KOPT-K1 (cell line): ENCODE data around the gene MYL12B.
"Not testable (repeated sequence)": the region's sequence is repeated elsewhere in the genome, so short reads cannot be mapped to it uniquely, and the experiment has no call there.

Experiments used
- H3K27ac ChIP-seq: fragments of 200-600 bp; sonication (generic); 2 replicates; pipeline ENCODE4 v1.5.1; 2016; ENCODE audit warnings: antibody characterized with exemption, mild to moderate bottlenecking, low read depth, low read length; ENCODE audit not compliant: poor library complexity, severe bottlenecking
- H3K36me3 ChIP-seq: fragments of 200-600 bp; sonication (generic); 2 replicates; pipeline ENCODE4 v1.5.1; 2017; ENCODE audit warnings: antibody characterized with exemption, mild to moderate bottlenecking, low read length, moderate library complexity; ENCODE audit not compliant: insufficient read depth
- H3K9me3 ChIP-seq: fragments of 200-600 bp; sonication (generic); 2 replicates; pipeline ENCODE4 v1.5.1; 2017; ENCODE audit warnings: antibody characterized with exemption, low read length, mild to moderate bottlenecking; ENCODE audit not compliant: insufficient read depth, poor library complexity, severe bottlenecking

MYL12B gene

DNA sequence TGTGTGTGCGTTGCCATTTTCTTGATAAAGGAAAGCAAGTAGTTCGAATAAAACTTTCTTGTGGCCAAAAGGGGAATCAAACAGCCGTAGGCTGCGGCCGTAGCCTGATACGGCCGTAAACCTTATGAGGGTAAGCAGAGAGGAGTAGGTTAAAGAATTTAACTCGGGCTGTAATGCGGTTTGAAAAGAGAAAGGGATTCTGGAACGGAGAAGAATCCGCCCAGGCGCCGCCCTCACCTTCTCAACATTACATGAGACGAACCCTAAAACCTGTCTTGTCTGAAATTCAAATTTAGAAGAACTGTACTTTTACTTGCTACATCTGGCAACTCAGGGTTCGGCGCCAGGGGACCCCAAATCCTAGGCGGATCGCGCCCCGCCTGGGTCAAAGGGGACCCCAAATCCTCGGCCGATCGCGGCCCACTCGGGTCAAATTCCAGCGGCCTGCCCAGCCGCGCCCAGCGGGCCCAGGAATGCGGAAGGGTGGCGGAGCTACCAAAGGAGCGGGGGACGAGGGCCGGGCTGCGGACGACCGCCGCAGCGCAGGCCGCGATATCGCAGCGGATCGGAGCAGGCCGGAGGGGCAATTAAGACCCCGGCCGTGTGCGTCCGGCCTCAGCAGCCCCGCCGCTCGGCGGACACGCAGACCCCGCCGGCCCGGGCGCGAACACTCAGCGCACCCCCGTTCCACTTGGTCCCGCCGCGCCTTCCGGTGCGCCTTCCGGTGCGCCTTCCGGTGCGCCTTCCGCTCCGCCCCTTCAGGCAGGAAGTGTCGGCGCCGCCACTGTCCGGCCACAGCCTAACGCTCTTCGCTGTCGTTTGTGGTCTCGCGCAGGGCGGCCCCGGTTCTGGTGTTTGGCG is at the start of gene MYL12B:
Gene MYL12B (plus strand): TSS at position 761 of the 861 bp plus-strand sequence. CDS start 10,766 bp downstream, outside the sequence.
- H3K36me3 ChIP-seq = peaks cover 21% of the 10 kb centered on the region
- peak within 1 kb of the TSS; percentile 86 for H3K27ac ChIP-seq
- H3K9me3 ChIP-seq = no peaks in the 10 kb centered on the region

DNA sequence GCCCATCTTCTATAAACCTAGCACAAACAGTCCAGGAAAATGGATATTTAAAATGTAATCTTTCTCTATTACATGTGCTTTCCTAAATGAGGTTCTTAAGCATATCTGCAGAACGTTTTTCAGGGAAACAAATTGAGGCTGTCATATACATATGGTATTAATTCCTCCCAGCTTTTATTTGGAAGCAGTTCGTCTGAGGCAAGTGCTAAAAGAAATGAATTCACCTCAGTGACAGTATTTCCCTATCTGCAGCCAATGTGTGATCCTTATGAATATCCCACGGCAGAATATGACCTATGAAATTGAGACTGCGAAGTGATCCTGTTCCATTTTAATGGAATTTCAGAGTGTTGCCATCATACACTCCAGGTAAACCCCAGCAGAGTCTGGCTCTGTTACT is 49.3 kb upstream of the MYL12B start:
- no peaks in the 10 kb centered on the region for H3K9me3 ChIP-seq
- H3K36me3 ChIP-seq = no peaks in the 10 kb centered on the region
- peak overlapping the region; percentile 54 for H3K27ac ChIP-seq

DNA sequence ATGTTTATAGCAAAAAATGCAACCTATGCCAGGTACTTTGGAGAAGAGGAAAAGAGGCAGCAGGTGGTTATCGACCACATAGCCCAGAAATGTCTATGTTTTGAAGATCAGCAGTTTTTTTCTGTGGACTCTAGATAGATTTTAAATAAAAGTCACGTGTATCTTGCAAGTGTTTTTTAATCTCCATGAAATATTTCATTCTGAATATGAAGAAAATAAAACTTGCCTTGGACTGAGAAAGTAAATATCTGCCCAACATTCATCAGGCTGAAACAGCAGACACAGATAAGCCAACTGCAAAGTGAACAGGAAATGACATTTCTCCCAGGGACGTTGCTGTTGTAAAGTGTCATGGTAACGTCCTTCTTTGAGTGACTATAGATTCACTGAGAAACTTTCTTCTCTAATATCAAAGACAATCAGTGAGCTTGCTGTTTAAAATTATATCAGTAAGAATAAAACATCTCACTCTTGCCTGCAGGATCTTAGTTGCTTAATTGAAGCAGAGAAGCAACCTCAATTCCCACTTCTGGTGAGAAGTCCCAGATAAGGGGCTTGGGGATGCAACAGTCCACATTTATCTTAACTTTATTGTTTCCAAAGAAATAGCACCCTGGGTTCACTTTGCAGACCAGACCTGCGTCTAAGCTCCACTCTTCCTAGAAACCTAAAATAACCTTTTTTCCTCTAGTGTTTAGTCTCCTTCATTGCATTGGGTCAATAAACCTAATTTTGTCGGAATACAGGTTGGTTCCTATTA is 48.5 kb upstream of the MYL12B start:
- Histone ChIP-seq H3K36me3 (no peaks in the 10 kb centered on the region), H3K9me3 (no peaks in the 10 kb centered on the region), H3K27ac (peak overlapping the region; percentile 54)

DNA sequence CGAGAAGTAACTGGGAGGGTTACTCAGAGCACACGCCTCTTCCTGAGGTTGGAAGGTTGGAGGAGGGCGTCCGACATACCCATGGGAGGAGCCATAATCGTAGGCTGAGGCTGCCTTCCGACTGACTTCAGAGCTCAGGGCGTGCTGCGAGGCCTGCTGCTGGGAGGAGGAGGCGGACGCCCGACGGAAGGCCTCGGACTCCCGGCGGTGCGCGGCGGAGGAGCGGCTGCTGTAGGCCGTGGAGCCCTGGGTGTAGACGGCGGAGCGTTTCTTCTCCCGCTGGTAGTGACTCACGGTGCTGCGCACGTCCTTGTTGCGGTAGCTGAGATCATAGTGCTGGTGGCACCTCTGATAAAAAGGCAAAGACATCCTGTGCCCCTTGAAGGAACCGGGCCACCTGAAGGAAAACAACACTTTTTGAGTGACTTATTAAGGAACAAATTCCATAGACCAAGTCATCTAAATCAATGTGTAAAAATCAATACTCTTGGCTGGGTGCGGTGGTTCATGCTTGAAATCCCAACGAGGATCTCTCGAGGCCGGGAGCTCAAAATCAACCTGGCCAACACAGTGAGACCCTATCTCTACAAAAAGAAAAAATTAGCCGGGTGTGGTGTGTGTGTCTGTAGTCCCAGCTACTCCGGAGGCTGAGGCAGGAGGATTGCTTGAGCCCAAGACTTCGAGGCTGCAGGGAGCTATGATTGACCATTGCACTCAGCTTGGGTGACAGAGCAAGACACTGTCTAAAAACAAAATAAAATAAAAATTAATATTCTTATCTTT is 46.9 kb upstream of the MYL12B start:
- no peak overlapping the region for H3K27ac ChIP-seq
- no peaks in the 10 kb centered on the region for H3K36me3 ChIP-seq
- H3K9me3 ChIP-seq = no peaks in the 10 kb centered on the region

DNA sequence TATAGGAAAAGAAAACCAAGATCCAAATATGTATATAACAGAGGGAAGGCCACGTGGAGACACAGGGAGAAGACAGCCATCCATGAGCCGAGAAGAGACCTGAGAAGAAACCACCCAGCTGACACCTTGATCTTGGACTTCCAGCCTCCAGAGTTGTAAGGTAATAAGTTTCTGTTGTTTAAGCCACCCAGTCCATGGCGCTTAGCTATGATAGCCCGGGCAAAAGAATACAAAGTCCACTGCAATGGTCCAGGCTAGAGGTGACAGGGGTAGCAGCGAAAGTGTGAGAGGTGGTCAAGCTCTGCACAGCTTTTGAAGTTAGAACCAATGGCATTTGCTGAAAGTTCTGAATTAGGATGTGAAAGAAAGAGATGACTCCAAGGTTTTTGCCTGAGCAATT is 44.9 kb upstream of the MYL12B start:
- H3K36me3 ChIP-seq = no peaks in the 10 kb centered on the region
- H3K27ac ChIP-seq = no peak overlapping the region
- H3K9me3 ChIP-seq = no peaks in the 10 kb centered on the region

DNA sequence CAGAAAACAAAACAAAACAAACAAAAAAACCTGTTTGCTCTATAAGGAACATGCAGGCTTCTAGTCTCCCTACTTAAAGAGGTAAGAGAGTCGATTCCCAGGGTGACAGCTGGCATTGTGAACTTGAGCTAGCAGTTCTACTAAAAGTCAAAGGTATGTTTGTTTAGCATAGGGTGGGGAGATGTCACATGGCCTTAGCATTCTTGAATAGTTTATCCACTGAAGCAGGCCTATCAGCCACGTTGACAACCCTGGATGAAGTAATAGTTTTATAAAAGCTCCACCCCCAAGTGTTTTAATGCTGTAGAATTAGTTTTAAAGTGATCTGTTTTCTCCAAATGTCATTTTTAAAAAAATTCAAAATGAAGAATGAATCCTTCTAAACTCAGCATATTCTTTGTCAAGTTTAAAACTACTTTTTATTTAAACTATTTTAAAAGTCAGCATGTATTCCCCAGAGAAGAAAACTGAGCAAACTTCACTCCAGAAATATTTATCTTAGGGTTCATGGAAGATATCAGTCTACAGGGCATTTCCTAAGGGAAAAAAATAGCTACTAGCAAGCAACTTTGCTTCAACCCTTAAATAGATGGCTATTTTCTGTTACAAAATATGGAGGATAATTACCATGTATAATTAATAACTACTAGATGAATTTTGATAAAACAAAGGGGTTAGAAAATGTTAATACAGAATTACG is 43.8 kb upstream of the MYL12B start:
- Histone ChIP-seq H3K36me3 (no peaks in the 10 kb centered on the region), H3K27ac (no peak overlapping the region), H3K9me3 (no peaks in the 10 kb centered on the region)

DNA sequence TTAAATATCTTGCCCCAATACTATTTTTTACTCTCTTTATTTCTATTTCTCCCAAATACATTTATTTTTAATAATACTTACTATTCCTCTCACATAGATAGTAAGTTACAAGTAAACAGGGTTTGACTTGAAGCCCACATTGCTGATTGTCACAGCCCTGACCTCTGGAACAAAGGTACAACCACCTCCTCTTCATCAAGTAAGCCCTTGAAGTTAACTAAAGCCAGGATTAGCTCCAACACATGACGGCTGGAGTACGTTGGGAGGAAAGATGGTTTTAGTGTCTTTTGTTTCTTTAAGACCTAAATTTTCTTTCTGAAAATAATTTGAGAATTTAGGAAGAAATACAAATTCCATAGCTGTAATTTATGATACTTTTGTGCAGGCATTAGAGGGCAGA is 43.1 kb upstream of the MYL12B start:
- no peaks in the 10 kb centered on the region for H3K9me3 ChIP-seq
- no peak overlapping the region for H3K27ac ChIP-seq

DNA sequence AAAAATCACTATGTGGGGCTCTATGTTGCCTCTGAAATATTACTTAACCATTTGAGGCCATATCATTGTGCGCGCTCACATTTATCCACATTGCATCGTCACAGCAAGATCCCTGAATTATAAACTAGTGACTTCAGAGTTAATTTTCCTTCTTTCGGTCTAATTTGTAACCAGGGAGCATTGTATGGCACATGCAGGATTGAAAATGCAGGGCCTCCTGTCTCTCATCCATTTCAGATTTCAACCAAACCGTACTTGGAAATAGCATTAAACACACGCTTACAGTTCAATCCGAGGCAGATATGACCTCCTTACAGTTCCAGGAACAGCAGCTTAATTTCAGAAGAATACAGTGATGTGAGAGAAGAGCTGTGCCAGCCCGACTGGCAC is 42.7 kb upstream of the MYL12B start:
- Histone ChIP-seq H3K27ac (no peak overlapping the region), H3K36me3 (no peaks in the 10 kb centered on the region), H3K9me3 (no peaks in the 10 kb centered on the region)

More for the DNA sequence above, 43.1 kb upstream of the MYL12B start:
- no peaks in the 10 kb centered on the region for H3K36me3 ChIP-seq

DNA sequence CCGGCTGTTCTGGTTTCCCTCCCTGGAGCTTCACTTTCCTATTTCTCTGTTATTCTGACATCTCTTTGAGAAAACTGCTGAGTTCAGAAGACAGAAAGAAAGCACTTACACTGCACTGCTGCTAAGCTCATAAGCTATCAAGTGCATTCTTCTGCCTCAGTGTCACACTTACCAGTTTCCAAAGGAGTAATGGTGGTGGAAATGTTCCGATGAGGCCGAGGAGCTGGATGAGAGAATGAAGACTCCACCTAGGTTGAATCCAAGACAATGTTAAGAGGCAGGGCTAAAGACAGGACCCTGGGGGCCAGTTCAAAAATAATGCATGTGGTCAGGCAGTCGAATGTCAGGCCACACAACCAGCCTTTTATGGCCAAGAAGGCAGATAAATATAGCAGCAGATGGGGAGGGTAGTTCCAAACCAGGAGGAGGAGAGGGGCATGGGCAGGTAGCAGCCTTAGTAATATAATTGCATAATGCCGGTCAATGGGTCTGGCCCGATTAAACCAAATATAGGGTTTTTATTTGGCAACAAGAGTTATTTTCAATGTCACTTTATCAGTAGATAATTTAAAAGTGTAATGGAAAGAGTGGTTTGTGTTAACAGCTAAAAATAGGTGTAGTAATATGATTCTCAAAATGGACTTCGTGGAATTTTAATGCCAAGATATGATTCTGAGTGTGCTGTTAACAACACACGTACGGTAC is 42.1 kb upstream of the MYL12B start, which contains the start of gene MYOM1:
Gene MYOM1 (minus strand): TSS at position 338 of the 705 bp plus-strand sequence. CDS start 4,745 bp downstream, outside the sequence.
- Histone ChIP-seq H3K27ac (no peak within 1 kb of the TSS), H3K9me3 (no peaks in the 10 kb centered on the region), H3K36me3 (no peaks in the 10 kb centered on the region)

DNA sequence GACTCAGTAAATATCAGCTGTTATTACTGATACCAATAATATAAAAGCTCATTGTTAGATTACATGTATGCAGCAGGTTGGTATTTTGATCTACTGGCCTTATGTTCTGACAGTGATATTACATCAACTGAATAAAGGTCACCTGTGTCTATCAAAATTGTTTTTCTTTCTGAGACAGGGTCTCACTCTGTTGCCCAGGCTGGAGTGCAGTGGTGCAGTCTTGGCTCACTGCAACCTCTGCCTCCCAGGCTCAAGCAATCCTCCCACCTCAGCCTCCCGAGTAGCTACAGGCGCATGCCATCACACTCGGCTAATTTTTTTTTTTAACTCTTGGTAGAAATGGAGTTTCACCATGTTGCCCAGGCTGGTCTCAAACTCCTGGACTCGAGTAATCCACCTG is 41.1 kb upstream of the MYL12B start:
- not testable (repeated sequence) for H3K9me3 ChIP-seq, H3K27ac ChIP-seq, H3K36me3 ChIP-seq

DNA sequence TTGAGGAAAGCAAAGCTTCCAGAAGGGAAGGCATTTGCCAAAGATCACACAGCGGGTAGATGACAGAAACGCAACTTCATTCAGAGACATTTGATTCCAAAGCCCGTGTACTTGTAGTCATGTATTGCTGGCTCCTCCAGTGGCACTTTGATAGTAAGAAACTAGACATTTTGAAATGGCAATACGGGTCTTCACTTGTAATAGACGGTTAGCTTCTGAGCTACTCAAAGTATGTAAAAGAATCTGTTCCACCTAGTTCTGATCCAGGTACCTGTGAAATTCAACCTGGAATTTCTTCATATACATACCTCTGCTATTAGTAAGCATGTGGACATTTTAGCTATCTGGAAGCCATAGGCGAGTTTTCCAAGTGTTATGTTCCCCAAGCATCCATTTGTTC is 40.4 kb upstream of the MYL12B start:
- Histone ChIP-seq H3K27ac (no peak overlapping the region), H3K36me3 (no peaks in the 10 kb centered on the region), H3K9me3 (no peaks in the 10 kb centered on the region)

DNA sequence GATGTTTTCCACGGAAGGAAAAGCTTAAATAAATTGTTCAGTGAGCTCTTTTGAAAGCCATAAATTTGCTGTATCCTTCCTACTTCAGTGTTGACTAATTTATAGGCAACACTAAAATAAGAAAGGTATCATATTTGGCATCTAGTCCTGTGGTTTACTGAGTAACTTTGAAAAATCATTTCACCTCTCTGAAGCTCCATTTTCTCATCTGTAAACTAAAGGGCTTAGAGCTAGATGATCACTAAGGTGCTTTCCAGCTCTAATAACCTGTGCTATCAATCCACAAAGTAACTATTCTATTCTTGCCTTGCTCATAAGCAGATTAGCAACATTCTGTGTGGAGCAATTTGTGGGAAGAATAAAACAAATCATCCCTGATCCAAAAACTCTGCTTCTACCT is 38.6 kb upstream of the MYL12B start:
- Histone ChIP-seq H3K27ac (no peak overlapping the region), H3K36me3 (no peaks in the 10 kb centered on the region), H3K9me3 (no peaks in the 10 kb centered on the region)

DNA sequence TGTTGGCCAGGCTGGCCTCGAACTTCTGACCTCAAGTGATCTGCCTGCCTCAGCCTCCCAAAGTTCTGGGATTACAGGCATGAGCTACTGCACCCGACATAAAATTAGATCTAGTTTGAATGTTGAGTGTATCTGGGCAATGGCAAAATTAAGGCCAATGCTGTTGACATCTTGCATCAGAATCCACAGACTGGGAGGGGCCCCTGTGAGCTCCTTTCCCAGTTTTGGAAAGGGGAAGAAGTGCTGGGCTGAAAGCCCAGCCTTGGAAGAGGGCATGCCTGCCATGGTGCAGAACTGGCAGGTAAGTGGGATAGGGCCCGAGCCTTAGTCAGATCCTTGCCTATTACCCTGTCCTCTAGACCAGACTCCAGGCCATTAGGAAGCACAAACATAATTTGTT is 37.7 kb upstream of the MYL12B start:
- Histone ChIP-seq H3K27ac (no peak overlapping the region), H3K36me3 (no peaks in the 10 kb centered on the region), H3K9me3 (no peaks in the 10 kb centered on the region)

DNA sequence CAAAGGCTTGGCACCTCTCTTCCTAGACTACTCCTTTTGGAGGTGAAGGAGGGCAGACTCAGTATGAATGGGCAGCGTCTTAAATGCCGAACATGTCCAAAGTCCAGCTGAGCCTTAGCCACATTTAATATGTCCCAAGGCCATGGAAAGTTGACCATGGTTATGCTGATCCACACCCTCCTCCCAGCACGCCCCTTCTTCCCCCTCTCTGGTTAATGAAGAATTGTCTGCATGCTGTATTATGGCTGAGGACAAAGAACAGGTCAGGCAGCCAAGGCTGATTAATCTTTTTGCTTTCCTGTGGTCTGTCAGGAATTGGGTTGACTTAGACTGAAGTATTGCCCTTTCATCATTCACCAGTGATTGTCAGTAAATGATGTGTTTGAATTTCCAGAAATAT is 36.3 kb upstream of the MYL12B start:
- H3K9me3 ChIP-seq = no peaks in the 10 kb centered on the region
- no peaks in the 10 kb centered on the region for H3K36me3 ChIP-seq
- no peak overlapping the region for H3K27ac ChIP-seq
